IPS-NIHi11 (cell line): Measurements from ENCODE around the gene ADAP1.

Experiments
- DNase-seq: peaks from one replicate; pipeline ENCODE4 v3.0.0; 2012; ENCODE audit warnings: mixed read lengths, low spot score

ADAP1 gene

GRCh38 chr7:988426-988911 lies 34.0 kb upstream of the ADAP1 start:
- no peak for DNase-seq

GRCh38 chr7:987909-988308 lies 33.4 kb upstream of the ADAP1 start:
- no peak for DNase-seq

GRCh38 chr7:986766-987751 lies 32.6 kb upstream of the ADAP1 start:
- DNase-seq: no peak

- DNase-seq: no peak
Measured at GRCh38 chr7:985915-986741, 31.6 kb upstream of the ADAP1 start.

GRCh38 chr7:985127-985416 lies 30.6 kb upstream of the ADAP1 start:
- no peak for DNase-seq

GRCh38 chr7:984361-985126 lies 30.1 kb upstream of the ADAP1 start:
- no peak for DNase-seq

GRCh38 chr7:983616-984071 lies 29.2 kb upstream of the ADAP1 start:
- no peak for DNase-seq

- no peak for DNase-seq
Measured at GRCh38 chr7:983004-983615, 28.6 kb upstream of the ADAP1 start, which contains the start of gene CYP2W1. CYP2W1 (plus strand) TSS chr7:983181; CDS start chr7:983212, 31 bp downstream.

GRCh38 chr7:982511-983003 lies 28.1 kb upstream of the ADAP1 start:
- DNase-seq: no peak

GRCh38 chr7:981793-982510 lies 27.5 kb upstream of the ADAP1 start:
- no peak for DNase-seq

- peak; percentile 76 for DNase-seq
Measured at GRCh38 chr7:979886-980571, 25.5 kb upstream of the ADAP1 start.

- DNase-seq: no peak
Measured at GRCh38 chr7:979151-979550, 24.7 kb upstream of the ADAP1 start.

- DNase-seq: no peak
Measured at GRCh38 chr7:978416-979091, 24.1 kb upstream of the ADAP1 start.

GRCh38 chr7:978049-978346 lies 23.5 kb upstream of the ADAP1 start:
- no peak for DNase-seq

GRCh38 chr7:977326-978048 lies 23.0 kb upstream of the ADAP1 start:
- no peak for DNase-seq

- DNase-seq: no peak
Measured at GRCh38 chr7:976901-977325, 22.4 kb upstream of the ADAP1 start.

- no peak for DNase-seq
Measured at GRCh38 chr7:975702-976473, 21.4 kb upstream of the ADAP1 start.
